ENCODE measurements around the gene GOLIM4. TPM values are rescaled to one million over a fixed set of nuclear protein-coding genes. Genes with fewer than 3 reads are reported as not detected.
"Not testable (repeated sequence)": the region's sequence is repeated elsewhere in the genome, so short reads cannot be mapped to it uniquely, and the experiment has no call there.

GOLIM4 gene
- total RNA-seq, 4 donors from 2014 or later: 9.1 to 29.6 (median 13.8) TPM

- DNase-seq: no peak
- H3K27ac ChIP-seq: no peak overlapping the region
- no peaks in the 10 kb centered on the region for H3K36me3 ChIP-seq
- H3K27me3 ChIP-seq: no peaks in the 10 kb centered on the region
- no peak overlapping the region for H3K4me3 ChIP-seq
- TF ChIP-seq POLR2A (IDR thresholded peaks at IDR 0.05): no peak
- TF ChIP-seq CTCF (IDR thresholded peaks at IDR 0.05): no peak
- H3K9me3 ChIP-seq: no peaks in the 10 kb centered on the region
- H3K4me1 ChIP-seq: peaks cover 0 to 3% (median 0%) of the 10 kb centered on the region in 3 donors
- intact Hi-C loops (cut with DNase I): no loop called here
Observed at GRCh38 chr3:168063122-168063521, 32.6 kb downstream of the GOLIM4 start.

- TF ChIP-seq POLR2A (IDR thresholded peaks at IDR 0.05): no peak
- TF ChIP-seq CTCF (IDR thresholded peaks at IDR 0.05): no peak
- 74 to 87% methylated on average over 6 of the region's 6 CpGs for WGBS, 2 donors
- Histone ChIP-seq H3K36me3 (no peaks in the 10 kb centered on the region), H3K27me3 (no peaks in the 10 kb centered on the region), H3K9me3 (no peaks in the 10 kb centered on the region), H3K4me1 (peaks cover 0 to 3% (median 0%) of the 10 kb centered on the region in 3 donors), H3K4me3 (no peak overlapping the region), H3K27ac (no peak overlapping the region)
- DNase-seq: no peak
- intact Hi-C loops (cut with DNase I): no loop called here
Observed at GRCh38 chr3:168062679-168063078, 33.0 kb downstream of the GOLIM4 start.

GRCh38 chr3:168061332-168061996 is 34.3 kb downstream of the GOLIM4 start:
- Histone ChIP-seq H3K4me1 (no peaks in the 10 kb centered on the region), H3K27ac (no peak overlapping the region), H3K9me3 (no peaks in the 10 kb centered on the region), H3K27me3 (no peaks in the 10 kb centered on the region), H3K36me3 (no peaks in the 10 kb centered on the region), H3K4me3 (no peak overlapping the region)
- WGBS, 2 donors: 68 to 76% methylated on average over 5 of the region's 5 CpGs
- DNase-seq: no peak
- intact Hi-C loops (cut with DNase I): no loop called here
- TF ChIP-seq CTCF (IDR thresholded peaks at IDR 0.05) (no peak), POLR2A (IDR thresholded peaks at IDR 0.05) (no peak)

- TF ChIP-seq CTCF (IDR thresholded peaks at IDR 0.05) (no peak), POLR2A (IDR thresholded peaks at IDR 0.05) (no peak)
- H3K4me3 ChIP-seq: no peak overlapping the region
- no peaks in the 10 kb centered on the region for H3K9me3 ChIP-seq
- H3K27me3 ChIP-seq: no peaks in the 10 kb centered on the region
- 97 to 98% methylated on average over 3 of the region's 3 CpGs for WGBS, 2 donors
- intact Hi-C loops (cut with DNase I): no loop called here
- no peak for DNase-seq
- no peak overlapping the region for H3K27ac ChIP-seq
- H3K36me3 ChIP-seq: no peaks in the 10 kb centered on the region
- no peaks in the 10 kb centered on the region for H3K4me1 ChIP-seq
Observed at GRCh38 chr3:168060317-168060716, 35.4 kb downstream of the GOLIM4 start.

GRCh38 chr3:168058481-168058880 is 37.2 kb downstream of the GOLIM4 start:
- TF ChIP-seq CTCF (IDR thresholded peaks at IDR 0.05) (no peak), POLR2A (IDR thresholded peaks at IDR 0.05) (no peak)
- H3K36me3 ChIP-seq: no peaks in the 10 kb centered on the region
- no peak for DNase-seq
- no peaks in the 10 kb centered on the region for H3K9me3 ChIP-seq
- no peak overlapping the region for H3K4me3 ChIP-seq
- WGBS, 2 donors: 50 to 52% methylated on average over 2 of the region's 2 CpGs
- no peaks in the 10 kb centered on the region for H3K27me3 ChIP-seq
- no peaks in the 10 kb centered on the region for H3K4me1 ChIP-seq
- intact Hi-C loops (cut with DNase I): no loop called here
- H3K27ac ChIP-seq: no peak overlapping the region

GRCh38 chr3:168056398-168057230 is 39.1 kb downstream of the GOLIM4 start:
- not testable (repeated sequence) for H3K27ac ChIP-seq
- WGBS, 2 donors: 97 to 98% methylated on average over 7 of the region's 7 CpGs

More at GRCh38 chr3:168056398-168057230, 39.1 kb downstream of the GOLIM4 start:
- DNase-seq; H3K27me3 ChIP-seq; H3K4me1 ChIP-seq; H3K9me3 ChIP-seq; H3K36me3 ChIP-seq; intact Hi-C loops (cut with DNase I); H3K4me3 ChIP-seq: not testable (repeated sequence)

Measured in esophagus squamous epithelium (tissue), 5 donors.